ENCODE results near the gene SPATS2.
"Not testable (repeated sequence)": the region's sequence is repeated elsewhere in the genome, so short reads cannot be mapped to it uniquely, and the experiment has no call there.

Gene SPATS2

GRCh38 chr12:49527361-49528130 lies 160.3 kb downstream of the SPATS2 start:
- H3K4me3 ChIP-seq (ENCODE audit: low read depth, low read length) = no peak overlapping the region
- no peak for DNase-seq (ENCODE audit: low read depth, low spot score)
- TF ChIP-seq, protein P1, sequence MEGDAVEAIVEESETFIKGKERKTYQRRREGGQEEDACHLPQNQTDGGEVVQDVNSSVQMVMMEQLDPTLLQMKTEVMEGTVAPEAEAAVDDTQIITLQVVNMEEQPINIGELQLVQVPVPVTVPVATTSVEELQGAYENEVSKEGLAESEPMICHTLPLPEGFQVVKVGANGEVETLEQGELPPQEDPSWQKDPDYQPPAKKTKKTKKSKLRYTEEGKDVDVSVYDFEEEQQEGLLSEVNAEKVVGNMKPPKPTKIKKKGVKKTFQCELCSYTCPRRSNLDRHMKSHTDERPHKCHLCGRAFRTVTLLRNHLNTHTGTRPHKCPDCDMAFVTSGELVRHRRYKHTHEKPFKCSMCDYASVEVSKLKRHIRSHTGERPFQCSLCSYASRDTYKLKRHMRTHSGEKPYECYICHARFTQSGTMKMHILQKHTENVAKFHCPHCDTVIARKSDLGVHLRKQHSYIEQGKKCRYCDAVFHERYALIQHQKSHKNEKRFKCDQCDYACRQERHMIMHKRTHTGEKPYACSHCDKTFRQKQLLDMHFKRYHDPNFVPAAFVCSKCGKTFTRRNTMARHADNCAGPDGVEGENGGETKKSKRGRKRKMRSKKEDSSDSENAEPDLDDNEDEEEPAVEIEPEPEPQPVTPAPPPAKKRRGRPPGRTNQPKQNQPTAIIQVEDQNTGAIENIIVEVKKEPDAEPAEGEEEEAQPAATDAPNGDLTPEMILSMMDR (IDR thresholded peaks at IDR 0.05; ENCODE audit: low read depth, low read length) = no peak
- in situ Hi-C loops (cut with HindIII; ENCODE audit: low sequenced_read_pairs) = no loop called here

- TF ChIP-seq, protein P1 (IDR thresholded peaks at IDR 0.05; ENCODE audit: low read depth, low read length) = no peak
- in situ Hi-C loops (cut with HindIII; ENCODE audit: low sequenced_read_pairs) = no loop called here
- no peak overlapping the region for H3K4me3 ChIP-seq (ENCODE audit: low read depth, low read length)
- DNase-seq (ENCODE audit: low read depth, low spot score) = no peak
These were observed 162.2 kb downstream of the SPATS2 start for GRCh38 chr12:49529414-49529813.

GRCh38 chr12:49531745-49532144 lies 164.5 kb downstream of the SPATS2 start:
- TF ChIP-seq, protein P1 (IDR thresholded peaks at IDR 0.05; ENCODE audit: low read depth, low read length) = no peak
- DNase-seq (ENCODE audit: low read depth, low spot score) = no peak
- no peak overlapping the region for H3K4me3 ChIP-seq (ENCODE audit: low read depth, low read length)
- in situ Hi-C loops (cut with HindIII; ENCODE audit: low sequenced_read_pairs) = no loop called here

GRCh38 chr12:49533331-49533730 lies 166.1 kb downstream of the SPATS2 start:
- in situ Hi-C loops (cut with HindIII; ENCODE audit: low sequenced_read_pairs) = no loop called here
- TF ChIP-seq, protein P1 (IDR thresholded peaks at IDR 0.05; ENCODE audit: low read depth, low read length) = no peak
- DNase-seq (ENCODE audit: low read depth, low spot score) = no peak
- H3K4me3 ChIP-seq (ENCODE audit: low read depth, low read length) = no peak overlapping the region

DNA sequence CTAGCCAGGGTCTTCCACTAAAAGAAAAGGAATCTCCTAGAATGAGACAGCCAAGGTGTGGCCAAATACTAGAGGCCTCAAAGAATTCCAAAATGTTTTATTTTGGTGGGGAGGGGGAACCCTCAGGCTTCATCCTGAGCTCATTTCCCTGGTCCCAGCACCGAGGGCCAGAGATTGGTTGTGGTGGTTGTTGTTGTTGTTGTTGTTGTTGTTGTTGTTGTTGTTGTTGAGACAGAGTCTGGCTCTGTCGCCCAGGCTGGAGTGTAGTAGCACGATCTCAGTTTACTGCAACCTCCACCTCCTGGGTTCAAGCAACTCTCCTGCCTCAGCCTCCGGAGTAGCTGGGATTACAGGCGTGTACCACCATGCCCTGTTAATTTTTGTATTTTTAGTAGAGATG lies 166.9 kb downstream of the SPATS2 start:
- in situ Hi-C loops (cut with HindIII; ENCODE audit: low sequenced_read_pairs); DNase-seq (ENCODE audit: low read depth, low spot score); H3K4me3 ChIP-seq (ENCODE audit: low read depth, low read length): not testable (repeated sequence)

DNA sequence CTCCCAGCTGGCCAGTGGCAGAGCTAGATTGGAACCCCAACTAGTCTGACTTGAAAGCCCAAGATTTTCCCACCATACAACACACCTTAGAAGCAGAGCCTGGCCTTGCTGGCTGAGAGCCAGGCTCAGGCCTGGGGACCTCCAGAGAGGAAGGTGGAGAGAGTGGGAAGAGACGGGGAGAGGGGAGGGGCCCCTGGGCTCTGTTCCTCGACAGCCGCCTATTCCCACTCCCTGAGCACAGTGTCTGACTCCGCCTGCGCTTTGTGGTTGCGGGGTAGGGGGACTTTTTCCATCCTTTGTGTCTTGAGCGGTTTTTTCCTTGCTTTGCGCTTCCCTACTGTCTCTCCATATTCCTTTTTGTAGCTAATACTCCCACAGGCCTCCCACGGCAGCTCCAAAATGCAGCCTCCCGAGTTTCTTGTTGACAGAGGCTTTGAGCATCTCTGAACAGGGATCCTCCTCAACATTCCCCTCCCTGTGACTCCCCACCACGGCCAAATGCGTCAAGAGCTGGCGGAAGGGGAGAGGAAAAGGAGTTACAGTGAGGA lies 167.5 kb downstream of the SPATS2 start:
- DNase-seq (ENCODE audit: low read depth, low spot score) = no peak
- no peak overlapping the region for H3K4me3 ChIP-seq (ENCODE audit: low read depth, low read length)
- TF ChIP-seq, protein P1 (IDR thresholded peaks at IDR 0.05; ENCODE audit: low read depth, low read length) = no peak
- in situ Hi-C loops (cut with HindIII; ENCODE audit: low sequenced_read_pairs) = no loop called here

- in situ Hi-C loops (cut with HindIII; ENCODE audit: low sequenced_read_pairs) = no loop called here
- TF ChIP-seq, protein P1 (IDR thresholded peaks at IDR 0.05; ENCODE audit: low read depth, low read length) = no peak
- H3K4me3 ChIP-seq (ENCODE audit: low read depth, low read length) = no peak overlapping the region
- no peak for DNase-seq (ENCODE audit: low read depth, low spot score)
These were observed 168.8 kb downstream of the SPATS2 start for GRCh38 chr12:49535921-49536525.

All from astrocyte of the spinal cord (primary cell).